GM18870 (cell line): ENCODE results near the gene CALD1.

Experiments
- ATAC-seq: cut with Tn5 transposase; IDR thresholded peaks from one replicate; pipeline ENCODE4 v1.9.1; 2021; ENCODE audit warnings: moderate library complexity; ENCODE audit not compliant: unreplicated experiment

CALD1 gene

DNA sequence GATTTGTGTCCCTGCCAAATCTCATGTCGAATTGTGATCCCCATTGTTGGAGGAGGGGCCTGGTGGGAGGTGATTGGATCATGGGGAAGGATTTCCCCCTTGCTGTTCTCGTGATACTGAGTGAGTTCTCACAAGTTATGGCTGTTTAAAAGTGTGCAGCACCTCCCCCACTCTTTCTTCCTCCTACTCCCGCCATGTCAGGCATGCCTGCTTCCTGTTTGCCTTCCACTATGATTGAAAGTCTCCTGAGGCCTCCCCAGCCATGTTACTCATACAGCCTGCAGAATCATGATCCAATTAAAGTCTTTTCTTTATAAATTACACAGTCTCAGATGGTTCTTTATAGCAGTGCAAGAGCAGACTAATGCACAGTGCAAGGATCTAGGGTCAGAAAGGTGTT lies 75.4 kb downstream of the CALD1 start:
- ATAC-seq = no peak

DNA sequence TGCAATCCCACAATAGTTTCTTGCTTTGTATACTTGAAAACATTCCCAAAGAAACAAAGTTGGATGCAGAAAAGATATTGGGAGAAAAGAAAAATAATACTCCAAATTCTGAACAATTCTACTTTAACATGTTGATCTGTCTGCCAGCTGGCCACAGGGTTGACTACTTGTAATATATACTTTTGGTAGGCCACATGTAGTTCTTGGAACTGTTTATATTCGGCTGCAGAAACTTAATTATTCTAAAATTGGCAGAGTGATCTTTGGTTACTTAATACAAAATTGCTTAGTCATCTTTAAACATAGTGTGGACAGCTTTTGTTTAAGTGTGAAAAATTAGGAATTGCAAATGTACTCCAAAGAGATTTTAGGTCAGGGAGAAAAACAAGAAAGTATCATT lies 76.0 kb downstream of the CALD1 start:
- ATAC-seq = no peak

DNA sequence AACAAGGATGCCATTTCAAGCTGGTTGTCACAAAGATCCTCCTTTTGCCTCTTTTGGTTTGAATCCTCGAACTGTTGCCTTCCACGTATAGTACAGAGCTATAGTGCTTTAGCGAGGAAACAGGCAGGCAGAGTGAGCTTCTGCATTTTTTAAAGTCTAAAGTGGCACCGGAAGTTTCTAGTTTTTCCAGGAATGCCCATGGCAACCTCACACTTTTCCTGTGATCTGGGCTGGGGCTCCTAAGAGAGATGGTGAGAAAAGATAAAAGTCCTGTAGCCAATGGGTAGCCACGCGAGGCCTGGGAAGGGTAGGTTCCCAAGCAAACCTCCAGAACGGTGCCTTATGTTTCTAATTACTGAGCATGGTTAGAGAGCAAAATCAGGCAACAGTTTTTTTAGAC lies 76.7 kb downstream of the CALD1 start:
- no peak for ATAC-seq

DNA sequence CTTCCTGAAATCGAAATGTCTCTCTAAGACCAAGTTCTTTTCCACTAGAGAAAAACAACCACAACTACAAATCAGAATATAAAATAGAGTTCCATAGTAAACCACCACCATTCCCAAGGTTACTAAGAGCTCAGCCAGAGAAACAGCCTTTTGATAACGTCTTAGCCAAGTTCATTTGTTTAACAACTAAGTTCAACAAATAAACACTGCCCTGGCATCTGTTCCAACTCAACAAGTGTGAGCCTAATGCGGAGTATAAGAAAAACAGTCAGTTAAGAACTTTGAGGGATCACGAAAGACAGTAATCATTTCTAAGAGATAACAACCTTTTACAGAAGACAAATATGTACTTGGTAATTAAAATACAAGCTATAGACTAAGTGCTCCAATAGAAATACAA lies 77.3 kb downstream of the CALD1 start:
- no peak for ATAC-seq

DNA sequence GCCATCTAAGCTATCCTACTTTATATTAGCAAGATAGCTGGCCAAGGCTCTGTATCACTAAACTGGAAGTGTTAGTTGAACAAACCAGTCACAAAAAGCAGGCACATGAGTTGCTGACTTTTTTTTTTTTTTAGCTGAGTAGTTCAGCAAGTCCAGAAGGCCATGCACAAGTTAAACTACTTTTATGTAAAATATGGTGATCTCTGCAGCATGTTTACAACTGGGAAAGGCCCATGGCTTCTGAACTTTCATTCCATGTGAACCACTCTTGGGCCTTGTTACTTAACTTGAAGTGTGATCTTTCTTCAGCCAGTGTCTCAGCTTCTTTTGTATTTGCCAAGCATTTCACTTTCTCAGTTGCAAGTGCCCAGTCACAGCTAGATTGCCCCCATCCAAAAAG lies 78.5 kb downstream of the CALD1 start:
- ATAC-seq = no peak

DNA sequence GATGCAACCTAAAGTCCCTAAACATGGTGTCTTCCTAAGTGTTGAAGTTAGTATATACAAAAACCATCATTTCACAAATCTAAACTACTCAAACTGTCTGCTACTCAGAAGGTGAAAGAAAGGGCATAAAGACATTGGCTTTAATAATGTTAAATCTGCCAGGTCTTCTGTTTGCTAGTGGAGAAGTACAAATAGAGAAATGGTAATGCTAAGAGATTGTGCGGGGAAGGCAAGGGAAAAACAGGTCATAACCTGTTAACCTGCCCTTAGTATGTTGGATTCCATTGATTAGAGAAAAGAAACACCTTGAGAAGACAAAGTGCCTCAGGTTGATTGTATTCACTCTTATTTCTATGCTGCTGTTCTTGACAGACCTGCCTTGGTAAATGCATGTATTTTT lies 80.3 kb downstream of the CALD1 start:
- ATAC-seq = no peak

DNA sequence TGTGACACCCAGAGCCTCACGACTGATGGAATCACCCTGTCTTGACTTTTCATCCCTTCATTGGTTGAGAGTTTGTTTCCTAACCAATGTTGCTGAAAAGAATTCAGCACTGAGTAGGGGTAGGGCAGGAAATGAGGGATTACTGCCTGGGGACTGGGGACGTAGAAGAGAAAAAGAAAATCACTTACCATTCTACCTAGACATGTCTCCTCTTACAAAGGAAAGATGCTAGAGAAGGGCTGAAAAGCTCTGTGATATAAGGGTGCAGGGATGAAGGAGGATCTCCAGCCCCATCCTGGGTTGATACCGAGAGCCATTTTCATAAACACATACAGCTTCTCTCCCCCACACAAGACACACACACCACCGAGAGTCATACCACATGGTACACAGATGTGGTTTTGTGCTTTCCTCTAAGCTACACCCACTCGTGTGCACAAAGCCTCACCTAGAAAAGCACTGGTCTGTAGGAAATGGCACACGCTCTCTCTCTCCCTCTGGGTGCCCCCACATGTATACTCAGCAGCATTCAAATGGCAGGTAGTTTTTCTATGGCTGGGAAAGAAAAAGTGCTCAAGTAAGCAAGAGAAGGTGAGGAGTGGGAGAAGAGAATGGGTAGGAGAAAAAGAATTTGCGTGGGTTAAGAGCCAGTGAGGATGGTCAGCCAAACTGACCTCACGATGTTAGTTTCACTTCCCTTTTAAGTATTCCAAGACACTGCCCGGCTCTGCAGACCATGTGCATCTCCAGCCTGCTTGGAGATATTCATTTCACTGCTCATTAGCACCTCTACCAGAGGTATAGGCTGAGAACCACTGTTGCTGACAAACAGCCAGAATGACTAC lies 85.8 kb downstream of the CALD1 start:
- no peak for ATAC-seq

DNA sequence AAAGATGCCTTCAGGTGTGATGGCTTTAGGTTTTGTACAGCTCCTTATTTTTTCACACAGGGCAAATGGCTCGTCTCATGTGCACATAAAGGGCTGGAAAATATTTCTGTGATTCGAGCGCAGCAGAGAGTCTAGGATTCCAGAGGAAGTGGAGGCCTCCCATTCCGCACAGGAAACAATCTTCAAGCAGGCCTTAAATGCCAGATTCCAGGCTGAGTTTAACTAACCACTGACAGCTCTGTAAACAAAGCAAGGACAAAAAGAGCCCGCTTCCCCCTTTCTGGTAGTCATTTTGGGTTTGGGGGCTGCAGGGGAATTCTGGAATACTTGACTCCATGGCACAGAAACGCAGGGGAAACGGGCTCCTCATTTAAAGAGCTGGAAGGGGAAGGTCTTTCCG lies 87.2 kb downstream of the CALD1 start:
- no peak for ATAC-seq

DNA sequence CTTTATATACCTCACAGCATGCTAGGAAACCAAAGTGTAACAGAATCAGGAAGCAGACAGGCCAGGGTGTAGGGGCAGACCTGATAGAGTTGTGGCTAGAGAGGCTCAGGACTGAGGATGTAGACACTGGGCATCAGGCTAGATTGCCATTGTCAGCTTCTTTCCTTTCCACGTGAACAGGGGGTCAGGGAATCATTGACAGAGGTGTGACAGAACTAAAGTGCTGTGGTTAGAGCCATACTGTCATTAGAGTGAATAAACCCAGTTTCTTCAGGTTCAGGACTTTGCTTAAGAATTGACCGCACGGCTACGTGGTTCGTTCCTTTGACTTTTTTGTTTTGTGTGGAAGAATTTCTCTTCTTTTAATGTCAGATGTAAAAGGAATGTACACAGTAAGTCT lies 90.7 kb downstream of the CALD1 start:
- ATAC-seq = no peak

DNA sequence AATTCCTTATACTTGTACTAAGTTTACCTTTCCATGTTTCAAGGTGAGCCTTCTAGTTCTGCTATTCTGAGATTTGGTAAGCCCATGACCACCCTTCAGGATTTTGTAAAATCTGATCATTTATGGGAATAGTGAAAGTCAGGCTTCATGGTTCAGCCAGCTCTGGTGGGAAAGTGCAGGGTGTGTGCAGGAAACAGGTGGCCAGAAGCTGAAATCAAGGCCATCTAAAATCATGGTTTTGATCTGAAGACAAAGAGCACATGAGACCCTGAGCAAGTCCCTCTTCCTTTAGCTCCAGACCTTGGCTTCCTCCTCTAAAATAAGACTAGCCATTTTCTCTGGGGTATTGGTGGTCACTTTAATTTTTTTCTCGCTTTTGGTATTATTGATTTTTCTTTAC lies 91.3 kb downstream of the CALD1 start:
- no peak for ATAC-seq

DNA sequence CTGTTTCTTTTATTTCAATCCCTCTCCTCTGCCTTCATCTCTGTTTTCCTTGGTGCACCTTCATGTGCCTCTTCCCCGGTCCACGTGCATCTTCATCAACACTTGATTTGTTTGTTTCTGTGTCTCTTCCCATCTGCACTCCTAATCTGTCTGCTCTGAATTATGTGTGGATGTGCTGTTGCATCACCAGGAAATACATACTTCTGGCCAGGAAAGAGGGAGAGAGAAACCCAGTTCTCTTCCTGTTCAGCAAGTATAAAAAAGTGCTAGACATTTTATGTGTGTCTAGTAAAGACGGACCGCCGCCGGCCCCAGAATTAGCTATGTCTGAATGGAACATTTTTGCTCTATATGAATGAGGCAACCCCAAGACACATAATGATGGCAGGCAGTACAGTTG lies 93.8 kb downstream of the CALD1 start:
- ATAC-seq = no peak

DNA sequence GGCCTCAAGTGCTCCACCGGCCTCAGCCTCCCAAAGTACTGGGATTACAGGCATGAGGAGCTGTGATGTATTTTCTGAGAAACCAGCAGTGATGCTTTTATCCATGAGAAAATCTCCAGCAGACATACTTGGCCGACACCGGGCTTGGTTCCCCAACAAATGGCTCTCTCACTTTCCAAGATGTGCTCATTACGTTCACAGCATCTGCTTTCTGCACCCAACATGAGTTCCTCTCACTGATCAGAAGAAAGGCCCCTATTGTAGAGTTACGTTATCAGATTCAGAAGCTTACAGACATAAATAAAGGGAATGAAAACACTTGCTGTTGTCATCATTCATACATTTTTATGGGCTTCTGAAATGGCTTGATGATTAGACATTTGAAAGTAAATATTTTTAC lies 95.0 kb downstream of the CALD1 start:
- no peak for ATAC-seq

DNA sequence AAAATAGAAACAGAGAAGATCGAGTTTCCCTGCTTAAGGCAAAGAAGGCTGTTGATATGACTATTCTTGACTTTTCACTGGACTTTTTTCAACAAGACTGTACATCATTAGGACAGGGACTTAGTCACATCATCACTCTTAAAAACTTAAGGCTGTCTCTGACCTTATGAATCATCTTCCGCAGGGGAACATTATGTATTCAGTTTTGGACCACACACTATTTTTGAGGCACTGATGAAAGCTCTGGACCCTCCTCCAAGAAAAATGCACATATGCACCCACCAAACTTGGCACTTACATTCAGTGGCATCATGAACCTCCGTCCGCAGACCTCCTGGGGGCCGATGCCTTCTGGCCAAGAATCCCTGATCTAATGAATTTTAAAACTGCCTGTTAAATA lies 96.4 kb downstream of the CALD1 start:
- ATAC-seq = no peak

DNA sequence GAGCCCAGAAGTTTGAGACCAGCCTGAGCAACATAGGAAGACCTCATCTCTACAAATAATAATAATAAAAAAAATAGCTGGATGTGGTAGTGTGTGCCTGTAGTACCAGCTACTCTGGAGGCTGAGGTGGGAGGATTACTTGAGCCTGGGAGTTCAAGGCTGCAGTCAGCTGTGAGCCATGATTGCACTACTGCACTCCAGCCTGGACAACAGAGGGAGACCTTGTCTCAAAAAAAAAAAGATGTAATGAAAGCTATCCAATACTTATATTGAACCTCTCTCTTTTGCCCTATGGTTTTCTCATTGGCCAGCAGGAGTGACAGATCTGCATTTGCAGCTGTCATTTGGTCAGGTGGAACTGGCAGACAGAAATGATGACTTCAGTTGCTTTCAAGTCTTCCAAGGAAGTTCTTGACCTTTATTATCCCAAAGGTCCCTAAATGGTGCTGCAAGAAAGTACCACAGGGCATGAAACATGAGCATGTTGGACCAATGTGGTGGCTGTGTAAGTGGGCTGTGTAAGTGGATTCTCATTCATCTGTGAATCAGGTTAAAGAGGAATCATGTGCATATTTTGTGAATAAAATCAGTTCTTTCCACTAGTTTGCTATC lies 99.4 kb downstream of the CALD1 start:
- ATAC-seq = no peak

DNA sequence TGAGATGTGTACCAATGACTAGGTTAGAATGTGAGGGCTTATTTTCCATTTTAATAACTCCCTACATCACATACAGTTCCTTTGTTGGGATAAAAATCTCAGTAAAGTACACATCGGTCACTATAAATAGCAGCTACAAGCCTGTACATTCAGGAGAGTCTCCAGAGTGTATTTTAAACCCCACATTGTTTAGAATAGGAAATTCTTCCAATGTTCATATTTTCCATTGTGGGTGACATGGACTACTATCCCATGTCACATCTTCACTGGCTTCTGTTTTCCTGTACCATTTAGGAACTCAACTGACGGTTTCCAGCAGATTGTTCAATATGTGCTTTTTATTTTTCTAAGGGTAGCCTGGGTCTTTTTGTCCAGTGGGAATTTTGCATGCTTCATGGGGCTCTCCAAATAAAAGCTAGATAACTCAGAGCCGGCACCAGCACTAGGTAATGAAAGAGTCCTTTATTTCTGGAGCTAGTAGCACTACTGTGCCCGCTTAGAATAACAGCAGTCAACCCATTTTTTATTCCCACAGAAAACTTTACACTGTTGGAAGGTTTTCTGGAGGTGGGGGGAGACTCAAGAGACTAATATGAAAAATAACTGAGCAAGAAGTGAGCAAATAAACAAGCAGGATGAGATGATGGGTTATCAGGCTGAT lies 100.5 kb downstream of the CALD1 start:
- ATAC-seq = no peak

DNA sequence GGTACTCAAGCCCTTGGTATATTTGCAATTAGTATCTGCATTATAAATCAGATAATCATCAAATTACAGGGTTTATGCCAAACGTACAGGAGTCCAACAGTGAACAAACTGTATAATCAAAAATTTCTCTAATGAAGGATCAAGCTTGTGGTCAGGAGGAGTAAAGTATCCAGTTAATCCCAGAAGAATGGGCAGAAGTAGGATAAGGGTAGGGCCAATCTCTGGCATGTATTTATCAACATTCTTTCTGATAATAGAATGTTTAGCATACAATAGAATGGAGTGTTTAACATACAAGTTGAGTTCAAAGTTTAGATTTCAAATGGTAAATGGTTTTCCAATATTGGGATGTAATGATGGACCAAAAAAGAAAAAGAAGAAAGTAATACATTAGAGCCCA lies 103.0 kb downstream of the CALD1 start:
- no peak for ATAC-seq

DNA sequence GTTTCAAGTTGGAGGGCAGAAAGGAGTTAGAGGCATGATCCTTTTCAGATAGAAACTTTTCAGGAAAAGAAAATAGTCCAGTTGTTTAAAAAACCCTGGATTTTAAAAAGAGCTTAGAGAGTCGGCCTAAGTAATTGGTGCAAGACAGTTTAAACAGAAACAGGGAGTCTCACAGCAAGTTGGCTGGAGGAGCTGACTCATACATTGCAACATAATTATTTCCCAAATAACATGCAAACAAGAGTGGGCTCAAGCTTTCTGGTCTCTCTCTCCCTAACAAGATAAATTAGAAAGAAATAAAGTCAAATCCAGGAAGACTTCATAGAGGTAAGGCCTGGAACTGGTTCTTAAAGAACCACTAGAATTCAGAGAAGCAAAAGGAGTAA lies 106.5 kb downstream of the CALD1 start:
- no peak for ATAC-seq

DNA sequence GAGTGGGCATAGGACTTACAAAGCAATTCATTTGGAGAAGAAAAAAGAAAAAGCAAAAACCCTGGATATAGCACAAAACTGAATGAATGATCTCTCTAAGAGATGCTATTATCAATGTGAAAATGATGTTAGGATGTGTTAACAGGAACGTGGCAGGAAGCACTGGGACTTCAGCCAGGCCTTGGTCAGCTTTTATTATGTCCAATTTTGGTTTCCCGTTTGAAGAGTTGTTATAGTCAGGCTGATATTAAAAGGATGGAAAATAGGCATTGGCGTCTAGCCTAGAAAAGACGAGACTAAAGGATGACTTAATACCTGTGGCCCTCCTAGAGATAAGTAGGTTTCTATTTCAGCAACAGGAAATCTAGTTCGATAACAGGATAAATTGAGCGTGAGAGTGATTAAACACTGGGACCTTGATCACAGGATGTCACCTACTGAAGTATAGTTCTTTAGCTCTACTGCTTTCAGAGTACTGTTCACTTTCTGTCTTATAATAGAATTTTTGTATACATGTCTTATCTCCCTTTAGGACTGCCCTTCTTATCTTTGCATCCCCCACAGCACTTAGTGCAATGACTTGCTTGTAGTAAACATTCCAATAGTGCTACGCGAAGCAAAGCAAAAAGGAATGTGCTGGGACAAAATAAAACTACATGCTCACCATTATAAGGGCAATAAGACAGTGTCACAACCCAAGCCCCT lies 107.1 kb downstream of the CALD1 start:
- no peak for ATAC-seq

DNA sequence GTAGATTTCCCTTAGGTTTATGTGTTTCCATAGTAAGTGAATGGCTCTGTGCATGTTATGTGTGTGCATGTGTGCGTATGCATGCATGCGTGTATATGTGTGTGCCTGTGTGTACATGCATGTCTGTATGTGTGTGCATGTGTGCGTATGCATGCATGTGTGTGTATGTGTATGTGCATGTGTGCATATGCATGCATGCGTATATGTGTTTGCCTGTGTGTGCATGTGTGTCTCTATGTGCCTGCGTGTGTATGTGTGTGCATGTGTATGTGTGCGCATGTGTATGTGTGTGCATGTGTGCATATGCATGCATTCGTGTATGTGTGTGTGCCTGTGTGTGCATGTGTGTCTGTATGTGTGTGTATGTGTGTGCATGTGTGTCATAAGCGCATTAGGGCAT lies 108.1 kb downstream of the CALD1 start:
- no peak for ATAC-seq

DNA sequence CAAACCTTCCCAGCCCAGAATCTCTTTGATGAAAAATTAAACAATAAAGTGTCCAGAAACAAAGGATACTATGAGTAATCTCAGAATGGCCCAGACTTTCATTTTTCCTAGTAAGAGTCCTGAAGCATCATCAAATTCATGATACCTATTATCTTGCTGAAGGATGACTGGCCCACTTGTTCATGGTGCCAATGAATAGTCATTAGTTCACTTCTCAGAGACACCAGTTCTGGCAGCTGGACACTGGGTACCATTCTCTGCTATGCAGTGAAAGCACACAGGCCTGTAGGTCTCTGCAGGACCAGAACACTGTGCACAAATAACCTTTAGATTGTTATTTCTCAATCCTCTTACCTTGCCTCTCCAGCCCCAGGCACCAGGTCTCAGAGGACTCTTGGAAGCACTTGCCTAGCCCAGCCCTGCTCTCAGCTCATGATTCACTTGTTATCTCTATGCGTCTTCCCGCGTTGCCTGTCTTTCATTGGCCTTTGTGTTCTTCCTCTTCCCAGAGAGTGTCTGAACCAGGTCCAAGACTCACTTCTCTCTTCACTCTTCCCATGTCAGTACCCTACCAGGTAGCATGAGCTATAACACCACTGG lies 108.8 kb downstream of the CALD1 start:
- ATAC-seq = no peak
